Kidney (tissue), 14 donors: Measurements from ENCODE around the gene ARHGAP27. TPM values are rescaled to one million over a fixed set of nuclear protein-coding genes. Genes with fewer than 3 reads are reported as not detected.

Experiments used
- DNase-seq, 5 donors: peaks; one replicate each; pipeline ENCODE4 v3.0.0-alpha.2; 2013 to 2020
- FAIRE-seq: peaks from 2 replicates; lab custom pipeline; 2012; peaks lifted over from hg19 to GRCh38; lab: Jason Lieb, UNC
- H3K27ac ChIP-seq, 2 donors: one replicate each; pipeline ENCODE4 v1.7.0; 2013; ENCODE audit warnings: low read depth in 2 of 2, low read length in 2 of 2, inconsistent platforms in 1 of 2
- H3K27me3 ChIP-seq: one replicate; pipeline ENCODE4 v1.7.1; 2013; ENCODE audit warnings: low read length, inconsistent platforms; ENCODE audit not compliant: control insufficient read depth, insufficient read depth
- H3K36me3 ChIP-seq, 3 donors: one replicate each; pipeline versions ENCODE4 v1.7.0 to v1.7.1; 2013; ENCODE audit warnings: low read length in 3 of 3, control low read depth in 1 of 3, inconsistent platforms in 1 of 3; ENCODE audit not compliant: insufficient read depth in 3 of 3, control insufficient read depth in 2 of 3
- H3K4me1 ChIP-seq, 3 donors: one replicate each; pipeline versions ENCODE4 v1.7.0 to v1.7.1; 2013; ENCODE audit warnings: low read length in 3 of 3, inconsistent platforms in 1 of 3, low read depth in 1 of 3; ENCODE audit not compliant: control insufficient read depth in 2 of 3, insufficient read depth in 2 of 3
- H3K4me3 ChIP-seq, 3 donors: one replicate each; pipeline versions ENCODE4 v1.7.0 to v1.8.1; 2013; ENCODE audit warnings: low read length in 3 of 3, control low read depth in 1 of 3, inconsistent platforms in 1 of 3
- H3K9ac ChIP-seq, 3 donors: one replicate each; pipeline versions ENCODE4 v1.7.0 to v1.7.1; 2013; ENCODE audit warnings: low read length in 3 of 3, control low read depth in 1 of 3, inconsistent platforms in 1 of 3
- H3K9me3 ChIP-seq, 3 donors: one replicate each; pipeline versions ENCODE4 v1.7.0 to v1.7.1; 2013; ENCODE audit warnings: low read length in 3 of 3, control low read depth in 1 of 3, inconsistent platforms in 1 of 3; ENCODE audit not compliant: control insufficient read depth in 2 of 3, insufficient read depth in 1 of 3
- intact Hi-C: fragments of 100-400 bp; cut with DNase I; formaldehyde crosslinking; loops from one replicate; pipeline ENCODE4 v1.11.1; 2022
- polyA plus RNA-seq: library from polyadenylated mRNA; stranded (reverse); fragments of 350-450 nt; fragmentation: Illumina TruSeq; extraction: RNeasy Lipid Tissue Mini Kit (QIAGEN cat#74804); gene quantifications from one replicate; pipeline ENCODE4 v1.2.3, GENCODE V29; 2014; ENCODE audit warnings: low read depth, low replicate concordance; ENCODE audit not compliant: insufficient read depth
- total RNA-seq: library from RNA; stranded (reverse); fragmentation: NEBNext Ultra II Directional; extraction: Animal tissue kit (Norgen Biotek cat#: 25700); gene quantifications from one replicate; pipeline ENCODE4 v1.2.1, GENCODE V29; 2021
- TF ChIP-seq, protein P1 (sequence below): IDR thresholded peaks from 3 replicates; pipeline ENCODE4 v1.5.1; 2012; ENCODE audit warnings: mild to moderate bottlenecking, moderate library complexity, borderline replicate concordance; ENCODE audit not compliant: insufficient read depth; ENCODE audit errors: extremely low read depth
- donor health status: control.
- donor health status: control.
- donor health status: control.
- donor health status: control.
- donor health status: control.
- donor health status: DM: yes; HTN: yes; CAD: no.
- donor health status: Normal renal cell carcinoma (clear cell type).

The ARHGAP27 gene
- total and polyA plus RNA-seq, 2 donors from 2014 or later, result 13.3 to 57.2 TPM

DNA sequence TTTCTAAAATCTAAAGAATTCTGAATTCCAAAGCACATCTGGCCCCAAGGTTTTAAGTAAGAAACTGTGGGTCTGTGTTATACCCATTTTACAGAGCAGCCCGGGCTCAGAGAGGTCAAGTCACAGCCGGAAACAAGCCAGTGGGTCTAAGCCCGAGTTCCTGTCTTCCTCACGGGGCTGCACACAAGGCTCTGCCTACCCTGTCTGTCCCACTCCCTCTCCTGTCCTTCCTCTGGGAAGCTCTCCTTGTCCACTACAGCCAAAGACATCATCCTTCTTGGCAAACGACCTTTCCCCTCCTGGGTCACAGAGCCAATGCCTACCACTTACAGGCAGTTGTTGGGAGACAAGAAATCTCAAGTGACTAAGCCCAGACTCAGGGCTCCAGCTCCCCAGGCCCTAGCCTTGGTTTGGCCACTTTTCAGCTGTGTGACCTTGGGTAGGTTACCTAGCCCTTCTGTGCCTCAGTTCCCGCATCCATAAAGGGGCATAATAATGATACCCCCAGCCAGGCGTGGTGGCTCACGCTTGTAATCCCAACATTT lies 60.3 kb downstream of the ARHGAP27 start:
- no peak overlapping the region for H3K4me3 ChIP-seq
- peak overlapping the region; percentile 73 to 88 for H3K27ac ChIP-seq
- intact Hi-C loops, result no loop called here
- no peak for FAIRE-seq
- DNase-seq, result no peak
- H3K27me3 ChIP-seq, result no peaks in the 10 kb centered on the region
- peaks cover 0 to 5% (median 0%) of the 10 kb centered on the region in 3 donors for H3K4me1 ChIP-seq
- no peaks in the 10 kb centered on the region for H3K9me3 ChIP-seq
- TF ChIP-seq, protein P1, sequence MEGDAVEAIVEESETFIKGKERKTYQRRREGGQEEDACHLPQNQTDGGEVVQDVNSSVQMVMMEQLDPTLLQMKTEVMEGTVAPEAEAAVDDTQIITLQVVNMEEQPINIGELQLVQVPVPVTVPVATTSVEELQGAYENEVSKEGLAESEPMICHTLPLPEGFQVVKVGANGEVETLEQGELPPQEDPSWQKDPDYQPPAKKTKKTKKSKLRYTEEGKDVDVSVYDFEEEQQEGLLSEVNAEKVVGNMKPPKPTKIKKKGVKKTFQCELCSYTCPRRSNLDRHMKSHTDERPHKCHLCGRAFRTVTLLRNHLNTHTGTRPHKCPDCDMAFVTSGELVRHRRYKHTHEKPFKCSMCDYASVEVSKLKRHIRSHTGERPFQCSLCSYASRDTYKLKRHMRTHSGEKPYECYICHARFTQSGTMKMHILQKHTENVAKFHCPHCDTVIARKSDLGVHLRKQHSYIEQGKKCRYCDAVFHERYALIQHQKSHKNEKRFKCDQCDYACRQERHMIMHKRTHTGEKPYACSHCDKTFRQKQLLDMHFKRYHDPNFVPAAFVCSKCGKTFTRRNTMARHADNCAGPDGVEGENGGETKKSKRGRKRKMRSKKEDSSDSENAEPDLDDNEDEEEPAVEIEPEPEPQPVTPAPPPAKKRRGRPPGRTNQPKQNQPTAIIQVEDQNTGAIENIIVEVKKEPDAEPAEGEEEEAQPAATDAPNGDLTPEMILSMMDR, result no peak
- no peaks in the 10 kb centered on the region for H3K36me3 ChIP-seq
- H3K9ac ChIP-seq, result peak overlapping the region in 1 of 3 donors; percentile 31

- H3K4me1 ChIP-seq, result peaks cover 0 to 5% (median 0%) of the 10 kb centered on the region in 3 donors
- FAIRE-seq (no peak), DNase-seq (peak; percentile 88 to 95 (median 92))
- no peaks in the 10 kb centered on the region for H3K36me3 ChIP-seq
- H3K4me3 ChIP-seq, result peak overlapping the region in 1 of 3 donors; percentile 56
- H3K9ac ChIP-seq, result peak overlapping the region in 2 of 3 donors; percentile 15 to 51
- peak overlapping the region; percentile 73 to 88 for H3K27ac ChIP-seq
- intact Hi-C loops, result no loop called here
- TF ChIP-seq, protein P1, result no peak
- H3K27me3 ChIP-seq, result no peaks in the 10 kb centered on the region
- H3K9me3 ChIP-seq, result no peaks in the 10 kb centered on the region
These were observed 61.0 kb downstream of the ARHGAP27 start for GRCh38 chr17:45371414-45372324.

DNA sequence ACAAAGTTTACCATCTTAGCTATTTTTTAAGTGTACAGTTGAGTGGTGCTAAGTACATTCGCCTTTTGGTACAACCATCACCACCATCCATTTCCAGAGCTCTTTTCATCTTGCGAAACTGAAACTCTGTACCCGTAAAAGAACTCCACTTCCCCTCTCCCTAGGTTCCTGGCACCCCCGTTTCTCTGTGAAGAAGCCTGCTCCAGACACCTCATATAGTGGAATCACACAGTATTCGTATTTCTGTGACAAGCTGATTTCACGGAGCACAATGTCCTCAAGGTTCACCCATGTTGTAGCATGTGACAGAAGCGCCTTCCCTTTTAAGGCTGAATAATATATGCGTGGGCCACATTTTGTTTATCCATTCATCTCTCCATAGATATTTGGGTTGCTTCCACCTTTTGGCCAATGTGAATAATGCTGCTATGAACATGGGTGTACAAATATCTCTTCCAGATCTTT lies 61.7 kb downstream of the ARHGAP27 start:
- peak overlapping the region in 1 of 3 donors; percentile 56 for H3K4me3 ChIP-seq
- peaks cover 0 to 5% (median 0%) of the 10 kb centered on the region in 3 donors for H3K4me1 ChIP-seq
- H3K36me3 ChIP-seq, result no peaks in the 10 kb centered on the region
- H3K27me3 ChIP-seq, result no peaks in the 10 kb centered on the region
- H3K27ac ChIP-seq, result peak overlapping the region; percentile 55
- H3K9ac ChIP-seq, result peak overlapping the region in 1 of 3 donors; percentile 51
- intact Hi-C loops, result no loop called here
- no peaks in the 10 kb centered on the region for H3K9me3 ChIP-seq
- FAIRE-seq, result no peak
- no peak for DNase-seq
- TF ChIP-seq, protein P1, result no peak
